ENCODE data around the gene IL34. TPM values are rescaled to one million over a fixed set of nuclear protein-coding genes. Genes with fewer than 3 reads are reported as not detected.

IL34 gene
- total RNA-seq, 1 donor from 2014 or later: not detected

GRCh38 chr16:70651524-70651923 lies 5.2 kb downstream of the IL34 start:
- H3K9me3 Mint-ChIP-seq: peaks cover 9% of the 10 kb centered on the region
- peaks cover 34% of the 10 kb centered on the region for H3K4me1 Mint-ChIP-seq
- H3K4me2 ChIP-seq: no peak overlapping the region
- H3K79me2 ChIP-seq (ENCODE audit: low read depth): no peaks in the 10 kb centered on the region
- H3K27ac ChIP-seq: no peak overlapping the region
- TF ChIP-seq EZH2 (IDR thresholded peaks at IDR 0.05) (no peak), CTCF (IDR thresholded peaks at IDR 0.05) (no peak), EZH2phosphoT487 (IDR thresholded peaks at IDR 0.05) (no peak)
- DNase-seq (ENCODE audit: low spot score): no peak
- H3K4me1 ChIP-seq: no peaks in the 10 kb centered on the region
- H3K9me3 ChIP-seq (ENCODE audit: low read depth): no peaks in the 10 kb centered on the region
- H3K4me3 ChIP-seq: no peak overlapping the region
- no peak overlapping the region for H2AFZ ChIP-seq (replicated peaks)
- peaks cover 5% of the 10 kb centered on the region for H3K27me3 Mint-ChIP-seq (ENCODE audit: insufficient read depth, low read depth)
- no peaks in the 10 kb centered on the region for H3K27me3 ChIP-seq
- H4K20me1 ChIP-seq (ENCODE audit: low read depth): no peaks in the 10 kb centered on the region
- no peak overlapping the region for H3K4me3 Mint-ChIP-seq
- no peak overlapping the region for H3K9ac ChIP-seq
- no peak overlapping the region for H3K27ac Mint-ChIP-seq
- no peaks in the 10 kb centered on the region for H3F3A ChIP-seq (ENCODE audit: low read depth)
- H3K36me3 Mint-ChIP-seq: peaks cover 3% of the 10 kb centered on the region
- no peaks in the 10 kb centered on the region for H3K36me3 ChIP-seq

GRCh38 chr16:70652322-70652721 lies 6.0 kb downstream of the IL34 start:
- Mint-ChIP-seq H3K27me3 (ENCODE audit: insufficient read depth, low read depth) (peaks cover 5% of the 10 kb centered on the region), H3K27ac (no peak overlapping the region), H3K4me1 (peaks cover 26% of the 10 kb centered on the region), H3K9me3 (peaks cover 9% of the 10 kb centered on the region), H3K4me3 (no peak overlapping the region), H3K36me3 (peaks cover 3% of the 10 kb centered on the region)
- no peaks in the 10 kb centered on the region for H3K27me3 ChIP-seq
- H4K20me1 ChIP-seq (ENCODE audit: low read depth): no peaks in the 10 kb centered on the region
- no peaks in the 10 kb centered on the region for H3K4me1 ChIP-seq
- H3K36me3 ChIP-seq: no peaks in the 10 kb centered on the region
- no peaks in the 10 kb centered on the region for H3F3A ChIP-seq (ENCODE audit: low read depth)
- DNase-seq (ENCODE audit: low spot score): no peak
- H2AFZ ChIP-seq (replicated peaks): no peak overlapping the region
- no peak overlapping the region for H3K4me3 ChIP-seq
- no peak overlapping the region for H3K9ac ChIP-seq
- TF ChIP-seq EZH2 (IDR thresholded peaks at IDR 0.05): no peak
- no peak for TF ChIP-seq EZH2phosphoT487 (IDR thresholded peaks at IDR 0.05)
- no peak for TF ChIP-seq CTCF (IDR thresholded peaks at IDR 0.05)
- no peak overlapping the region for H3K27ac ChIP-seq
- H3K9me3 ChIP-seq (ENCODE audit: low read depth): no peaks in the 10 kb centered on the region
- H3K4me2 ChIP-seq: no peak overlapping the region
- H3K79me2 ChIP-seq (ENCODE audit: low read depth): no peaks in the 10 kb centered on the region

- Mint-ChIP-seq H3K27me3 (ENCODE audit: insufficient read depth, low read depth) (peaks cover 3% of the 10 kb centered on the region), H3K36me3 (no peaks in the 10 kb centered on the region), H3K4me3 (no peak overlapping the region), H3K4me1 (peaks cover 17% of the 10 kb centered on the region), H3K27ac (peak overlapping the region; percentile 18), H3K9me3 (peaks cover 4% of the 10 kb centered on the region)
- Histone ChIP-seq H3K79me2 (ENCODE audit: low read depth) (no peaks in the 10 kb centered on the region), H3K4me3 (no peak overlapping the region), H3F3A (ENCODE audit: low read depth) (no peaks in the 10 kb centered on the region), H3K4me1 (no peaks in the 10 kb centered on the region), H3K9me3 (ENCODE audit: low read depth) (no peaks in the 10 kb centered on the region), H3K36me3 (no peaks in the 10 kb centered on the region), H4K20me1 (ENCODE audit: low read depth) (no peaks in the 10 kb centered on the region), H3K27ac (no peak overlapping the region), H2AFZ (replicated peaks) (no peak overlapping the region), H3K4me2 (no peak overlapping the region), H3K27me3 (no peaks in the 10 kb centered on the region), H3K9ac (no peak overlapping the region)
- no peak for DNase-seq (ENCODE audit: low spot score)
- TF ChIP-seq EZH2 (IDR thresholded peaks at IDR 0.05) (no peak), EZH2phosphoT487 (IDR thresholded peaks at IDR 0.05) (no peak), CTCF (IDR thresholded peaks at IDR 0.05) (no peak)
These were observed 7.0 kb downstream of the IL34 start for GRCh38 chr16:70653406-70653805.

Measured in neural progenitor cell (in vitro differentiated cells).